ENCODE data around the gene MLC1.

Gene MLC1

GRCh38 chr22:50080077-50080465 lies 5.2 kb downstream of the MLC1 start:
- TF ChIP-seq CTCF (IDR thresholded peaks at IDR 0.05; ENCODE audit: low read depth, low read length), result no peak
- no peak for DNase-seq (ENCODE audit: low read depth, low spot score)
- H3K4me3 ChIP-seq (ENCODE audit: low read depth, low read length), result no peak overlapping the region
- in situ Hi-C loops (cut with HindIII; ENCODE audit: low sequenced_read_pairs), result no loop called here

- no peak for TF ChIP-seq CTCF (IDR thresholded peaks at IDR 0.05; ENCODE audit: low read depth, low read length)
- in situ Hi-C loops (cut with HindIII; ENCODE audit: low sequenced_read_pairs), result no loop called here
- H3K4me3 ChIP-seq (ENCODE audit: low read depth, low read length), result no peak overlapping the region
- no peak for DNase-seq (ENCODE audit: low read depth, low spot score)
Measured at GRCh38 chr22:50078761-50079160, 6.5 kb downstream of the MLC1 start.

- H3K4me3 ChIP-seq (ENCODE audit: low read depth, low read length), result no peak overlapping the region
- DNase-seq (ENCODE audit: low read depth, low spot score), result no peak
- in situ Hi-C loops (cut with HindIII; ENCODE audit: low sequenced_read_pairs), result no loop called here
- TF ChIP-seq CTCF (IDR thresholded peaks at IDR 0.05; ENCODE audit: low read depth, low read length), result no peak
Measured at GRCh38 chr22:50078246-50078645, 7.0 kb downstream of the MLC1 start.

- TF ChIP-seq CTCF (IDR thresholded peaks at IDR 0.05; ENCODE audit: low read depth, low read length), result no peak
- no peak for DNase-seq (ENCODE audit: low read depth, low spot score)
- in situ Hi-C loops (cut with HindIII; ENCODE audit: low sequenced_read_pairs), result no loop called here
- H3K4me3 ChIP-seq (ENCODE audit: low read depth, low read length), result no peak overlapping the region
Measured at GRCh38 chr22:50076646-50077535, 8.3 kb downstream of the MLC1 start.

GRCh38 chr22:50074551-50075530 lies 10.4 kb downstream of the MLC1 start:
- in situ Hi-C loops (cut with HindIII; ENCODE audit: low sequenced_read_pairs), result no loop called here
- DNase-seq (ENCODE audit: low read depth, low spot score), result no peak
- no peak overlapping the region for H3K4me3 ChIP-seq (ENCODE audit: low read depth, low read length)
- no peak for TF ChIP-seq CTCF (IDR thresholded peaks at IDR 0.05; ENCODE audit: low read depth, low read length)

- in situ Hi-C loops (cut with HindIII; ENCODE audit: low sequenced_read_pairs), result no loop called here
- no peak for DNase-seq (ENCODE audit: low read depth, low spot score)
- TF ChIP-seq CTCF (IDR thresholded peaks at IDR 0.05; ENCODE audit: low read depth, low read length), result no peak
- H3K4me3 ChIP-seq (ENCODE audit: low read depth, low read length), result no peak overlapping the region
Measured at GRCh38 chr22:50074056-50074455, 11.2 kb downstream of the MLC1 start.
